Keratinocyte (primary cell): Measurements from ENCODE around the gene EXOC3. TPM values are rescaled to one million over a fixed set of nuclear protein-coding genes. Genes with fewer than 3 reads are reported as not detected.

Experiments used
- DNase-seq: peaks from one replicate; pipeline ENCODE4 v3.0.0-alpha.2; 2011; ENCODE audit warnings: low read depth, missing footprints, low spot score
- FAIRE-seq: peaks from 2 replicates; lab custom pipeline; 2011; peaks lifted over from hg19 to GRCh38; lab: Jason Lieb, UNC
- H2AFZ ChIP-seq: 2 replicates; pipeline ENCODE4 v1.6.0; 2012; ENCODE audit warnings: low read length, control low read depth, inconsistent platforms; ENCODE audit not compliant: control insufficient read depth
- H3K27ac ChIP-seq: 2 replicates; pipeline ENCODE4 v1.5.1; 2011; ENCODE audit warnings: low read length; ENCODE audit not compliant: control insufficient read depth, insufficient read depth
- H3K27me3 ChIP-seq: 3 replicates; pipeline ENCODE4 v1.6.0; 2011; ENCODE audit warnings: low read length; ENCODE audit not compliant: control insufficient read depth, insufficient read depth; ENCODE audit errors: extremely low read depth
- H3K36me3 ChIP-seq, 2 experiments: 2 replicates in 1 of 2; 3 replicates in 1 of 2; pipeline ENCODE4 v1.5.1; 2011; ENCODE audit warnings: low read length in 2 of 2, mild to moderate bottlenecking in 1 of 2; ENCODE audit not compliant: control insufficient read depth in 2 of 2, insufficient read depth in 2 of 2; ENCODE audit errors: extremely low read depth in 1 of 2
- H3K4me1 ChIP-seq: 3 replicates; pipeline ENCODE4 v1.5.1; 2011; ENCODE audit warnings: low read length; ENCODE audit not compliant: control insufficient read depth, insufficient read depth; ENCODE audit errors: extremely low read depth
- H3K4me2 ChIP-seq: 3 replicates; pipeline ENCODE4 v1.6.0; 2011; ENCODE audit warnings: low read depth, low read length; ENCODE audit not compliant: control insufficient read depth, insufficient read depth; ENCODE audit errors: extremely low read depth
- H3K4me3 ChIP-seq, 3 experiments: fragments of 200-600 bp in 1 of 3; sonication (generic) in 1 of 3; 2 replicates in 2 of 3; 3 replicates in 1 of 3; pipeline ENCODE4 v1.5.1; 2011 to 2016; ENCODE audit warnings: low read length in 3 of 3, mild to moderate bottlenecking in 3 of 3, control low read depth in 2 of 3, inconsistent platforms in 1 of 3, low read depth in 1 of 3, mixed read lengths in 1 of 3, mixed run types in 1 of 3, moderate library complexity in 1 of 3; ENCODE audit not compliant: control insufficient read depth in 2 of 3, insufficient read depth in 2 of 3; ENCODE audit errors: extremely low read depth in 1 of 3
- H3K79me2 ChIP-seq: 2 replicates; pipeline ENCODE4 v1.6.0; 2012; ENCODE audit warnings: low read length; ENCODE audit not compliant: control insufficient read depth, insufficient read depth
- H3K9ac ChIP-seq: 3 replicates; pipeline ENCODE4 v1.6.0; 2011; ENCODE audit warnings: low read length; ENCODE audit not compliant: control insufficient read depth, insufficient read depth; ENCODE audit errors: extremely low read depth
- H3K9me1 ChIP-seq: 3 replicates; pipeline ENCODE4 v1.6.0; 2011; ENCODE audit warnings: low read length; ENCODE audit not compliant: control insufficient read depth, insufficient read depth; ENCODE audit errors: extremely low read depth
- H3K9me3 ChIP-seq: 2 replicates; pipeline ENCODE4 v1.5.1; 2012; ENCODE audit warnings: low read depth, low read length; ENCODE audit not compliant: control insufficient read depth
- H4K20me1 ChIP-seq: 3 replicates; pipeline ENCODE4 v1.6.0; 2011; ENCODE audit warnings: low read length; ENCODE audit not compliant: control insufficient read depth, insufficient read depth; ENCODE audit errors: extremely low read depth
- CTCF ChIP-seq, 3 experiments: IDR thresholded peaks in 1 of 3; conservative IDR thresholded peaks in 1 of 3; optimal IDR thresholded peaks in 1 of 3; 2 replicates in 2 of 3; 3 replicates in 1 of 3; pipeline versions ENCODE3 to v1.5.1; 2011; ENCODE audit warnings: low read length in 3 of 3, mild to moderate bottlenecking in 3 of 3, moderate library complexity in 2 of 3, control low read depth in 1 of 3, inconsistent platforms in 1 of 3; ENCODE audit not compliant: insufficient read depth in 2 of 3; ENCODE audit errors: extremely low read depth in 1 of 3
- EZH2 ChIP-seq: IDR thresholded peaks from one replicate; pipeline ENCODE4 v1.6.1; 2012; ENCODE audit warnings: inconsistent platforms, mild to moderate bottlenecking, low read length, moderate library complexity
- dilution Hi-C: fragments of 300-500 bp; cut with MboI; formaldehyde crosslinking; loops from one replicate; pipeline ENCODE4 v1.7.0; 2020; ENCODE audit warnings: low sequenced_read_pairs; ENCODE audit not compliant: extremely low pct_ligation_motif_present
- polyA plus RNA-seq, 5 experiments: library from polyadenylated mRNA; depleted of rRNA in 3 of 5; stranded (reverse) in 3 of 5; stranded (forward) in 1 of 5; unstranded in 1 of 5; fragments of >200 nt; gene quantifications; 1 replicate in 1 of 5; 2 replicates in 3 of 5; 3 replicates in 1 of 5; pipeline versions ENCODE4 v1.2.1 to v1.2.3, GENCODE V29; 2011 to 2012; ENCODE audit warnings: missing spikeins in 2 of 5, low read depth in 1 of 5, low replicate concordance in 1 of 5

The EXOC3 gene
- polyA plus RNA-seq, 1 donor (not counting 4 experiments of a cell fraction or from before 2014, with no cell fraction given), result 14.2 TPM

GRCh38 chr5:419970-420369 lies 23.0 kb upstream of the EXOC3 start:
- H3K36me3 ChIP-seq, result no peaks in the 10 kb centered on the region
- H3K4me2 ChIP-seq, result no peak overlapping the region
- dilution Hi-C loops, result no loop called here
- no peak overlapping the region for H2AFZ ChIP-seq
- TF ChIP-seq CTCF (optimal IDR thresholded peaks at IDR 0.05 in 1 of 3, IDR thresholded peaks at IDR 0.05 in 1 of 3, conservative IDR thresholded peaks at IDR 0.05 in 1 of 3; ENCODE audit: extremely low read depth in 1 of 3, insufficient read depth in 2 of 3, low read length in 3 of 3) (no peak), EZH2 (no peak)
- no peaks in the 10 kb centered on the region for H3K9me3 ChIP-seq
- peaks cover 3% of the 10 kb centered on the region for H3K4me1 ChIP-seq
- H3K79me2 ChIP-seq, result no peaks in the 10 kb centered on the region
- no peak for DNase-seq
- FAIRE-seq, result no peak
- H3K4me3 ChIP-seq, result no peak overlapping the region
- no peaks in the 10 kb centered on the region for H3K9me1 ChIP-seq
- no peaks in the 10 kb centered on the region for H4K20me1 ChIP-seq
- H3K27ac ChIP-seq, result no peak overlapping the region
- no peak overlapping the region for H3K9ac ChIP-seq
- no peaks in the 10 kb centered on the region for H3K27me3 ChIP-seq

DNA sequence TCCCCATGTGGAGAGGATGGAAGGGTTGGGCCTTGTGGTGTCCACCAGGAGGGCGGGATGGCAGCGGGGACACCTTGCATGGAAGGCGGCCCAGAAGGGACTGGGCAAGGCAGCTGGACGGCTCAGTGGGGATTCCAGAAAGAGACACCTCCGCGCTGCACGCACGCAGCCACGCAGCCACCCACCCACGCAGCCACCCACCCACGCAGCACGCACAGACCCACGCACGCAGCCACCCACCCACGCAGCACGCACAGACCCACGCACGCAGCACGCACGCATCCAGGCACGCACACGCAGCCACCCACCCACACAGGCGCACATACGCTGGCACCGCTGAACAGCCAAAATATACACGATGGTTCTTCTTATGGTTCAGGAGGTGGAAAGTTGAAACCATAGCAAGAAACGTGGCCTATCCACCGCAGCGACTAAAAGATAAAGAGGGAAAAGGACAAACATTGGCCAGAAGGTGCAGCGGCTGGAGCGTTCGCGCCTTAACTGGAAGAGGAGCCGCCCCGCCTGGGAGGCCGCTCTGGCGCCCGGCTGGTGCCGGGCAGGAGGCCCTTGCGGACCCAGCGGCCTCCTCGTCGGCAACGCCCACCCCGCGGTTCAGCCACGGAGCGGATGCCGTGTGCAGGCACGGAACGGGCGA lies 22.2 kb upstream of the EXOC3 start:
- Histone ChIP-seq H3K4me2 (no peak overlapping the region), H3K4me1 (peaks cover 3% of the 10 kb centered on the region), H3K79me2 (no peaks in the 10 kb centered on the region), H3K9me3 (no peaks in the 10 kb centered on the region), H4K20me1 (no peaks in the 10 kb centered on the region), H3K9ac (no peak overlapping the region), H3K9me1 (no peaks in the 10 kb centered on the region), H3K27ac (no peak overlapping the region), H3K27me3 (no peaks in the 10 kb centered on the region), H3K4me3 (no peak overlapping the region), H2AFZ (no peak overlapping the region), H3K36me3 (no peaks in the 10 kb centered on the region)
- dilution Hi-C loops, result no loop called here
- DNase-seq, result no peak
- no peak for FAIRE-seq
- no peak for TF ChIP-seq CTCF (optimal IDR thresholded peaks at IDR 0.05 in 1 of 3, IDR thresholded peaks at IDR 0.05 in 1 of 3, conservative IDR thresholded peaks at IDR 0.05 in 1 of 3; ENCODE audit: extremely low read depth in 1 of 3, insufficient read depth in 2 of 3, low read length in 3 of 3)
- TF ChIP-seq EZH2, result no peak
